HepG2 (cell line): ENCODE data around the gene LEMD1. TPM values are rescaled to one million over a fixed set of nuclear protein-coding genes. Genes with fewer than 3 reads are reported as not detected.
A peak's percentile ranks its signal among the peaks of the same experiment; 100 is the strongest.

Experiments used
- ATAC-seq: fragments of 200-7000 bp; cut with Tn5 transposase; 3 replicates; pipeline ENCODE4 v1.9.1; 2020; ENCODE audit warnings: mild to moderate bottlenecking, moderate library complexity
- BruUV-seq: library from RNA; stranded (reverse); fragments of 400-500 nt; replicated peaks from 2 replicates; lab custom pipeline; 2021; lab: Mats Ljungman, UMichigan
- CTCF ChIA-PET: fragments of 300-600 bp; formaldehyde crosslinking; extraction: SDS; loops from one replicate; lab custom pipeline; 2021; ENCODE audit warnings: low total read pairs, inconsistent platforms, low intra/inter-chr PET ratio; lab: Yijun Ruan, JAX
- POLR2A ChIA-PET: fragments of 350-600 bp; sonication (Branson Sonifier 250); formaldehyde crosslinking; loops from one replicate; lab custom pipeline; 2020; ENCODE audit warnings: antibody characterized with exemption, inconsistent platforms; lab: Yijun Ruan, JAX
- DNase-seq: peaks from one replicate; pipeline ENCODE4 v3.0.0-alpha.2; 2015; ENCODE audit warnings: low spot score
- FAIRE-seq: peaks from 3 replicates; lab custom pipeline; 2011; peaks lifted over from hg19 to GRCh38; lab: Jason Lieb, UNC
- H2AFZ ChIP-seq: one replicate; pipeline ENCODE4 v1.6.1; 2011; ENCODE audit warnings: low read length, inconsistent platforms
- H3K27ac ChIP-seq: fragments of 300-600 bp; 3 replicates; pipeline ENCODE4 v1.8.0; 2011; ENCODE audit warnings: mixed run types, mild to moderate bottlenecking, mixed read lengths, low read length, inconsistent platforms; ENCODE audit not compliant: insufficient read depth; ENCODE audit errors: extremely low read length
- H3K27me3 ChIP-seq, 2 experiments: fragments of 200-600 bp in 1 of 2; 2 replicates in 1 of 2; 3 replicates in 1 of 2; pipeline versions ENCODE4 v1.6.0 to v1.8.0; 2011; ENCODE audit warnings: low read length in 2 of 2, mild to moderate bottlenecking in 2 of 2, moderate library complexity in 2 of 2, inconsistent platforms in 1 of 2; ENCODE audit not compliant: insufficient read depth in 2 of 2, control insufficient read depth in 1 of 2
- H3K36me3 ChIP-seq, 2 experiments: fragments of 200-600 bp in 1 of 2; replicated peaks in 1 of 2; 2 replicates in 1 of 2; 3 replicates in 1 of 2; pipeline versions ENCODE4 v1.5.1 to v1.8.0; 2011; ENCODE audit warnings: low read length in 2 of 2, inconsistent platforms in 1 of 2; ENCODE audit not compliant: insufficient read depth in 2 of 2, control insufficient read depth in 1 of 2
- H3K4me1 ChIP-seq: 2 replicates; pipeline ENCODE4 v1.5.1; 2012; ENCODE audit warnings: low read length, inconsistent platforms; ENCODE audit not compliant: insufficient read depth
- H3K4me2 ChIP-seq: 2 replicates; pipeline ENCODE4 v1.6.0; 2011; ENCODE audit warnings: low read depth, low read length, inconsistent platforms
- H3K4me3 ChIP-seq, 3 experiments: fragments of 200-600 bp in 1 of 3; sonication (generic), shearing (Covaris generic) in 1 of 3; replicated peaks in 1 of 3; 2 replicates each; pipeline ENCODE4 v1.5.1; 2011 to 2016; ENCODE audit warnings: low read length in 3 of 3, inconsistent platforms in 2 of 3, low read depth in 2 of 3, mild to moderate bottlenecking in 2 of 3, control low read depth in 1 of 3, mixed read lengths in 1 of 3; ENCODE audit not compliant: insufficient read depth in 1 of 3
- H3K79me2 ChIP-seq: one replicate; pipeline ENCODE4 v1.6.1; 2011; ENCODE audit warnings: low read length, inconsistent platforms; ENCODE audit not compliant: insufficient read depth
- H3K9ac ChIP-seq: 2 replicates; pipeline ENCODE4 v1.6.0; 2011; ENCODE audit warnings: mild to moderate bottlenecking, low read depth, low read length, inconsistent platforms; ENCODE audit not compliant: insufficient read depth
- H3K9me3 ChIP-seq: 2 replicates; pipeline ENCODE4 v1.5.1; 2012; ENCODE audit warnings: mild to moderate bottlenecking, low read length
- H4K20me1 ChIP-seq: 2 replicates; pipeline ENCODE4 v1.6.0; 2011; ENCODE audit warnings: inconsistent platforms, mild to moderate bottlenecking, low read length, moderate library complexity; ENCODE audit not compliant: insufficient read depth
- HNF1A ChIP-seq, 2 experiments: sonication (generic) in 1 of 2; formaldehyde crosslinking in 1 of 2; IDR thresholded peaks; 2 replicates each; pipeline versions ENCODE4 v1.4.0 to v1.6.1; 2016 to 2020; ENCODE audit warnings: borderline replicate concordance in 1 of 2, low read depth in 1 of 2, mild to moderate bottlenecking in 1 of 2, missing genetic modification reagents in 1 of 2
- IRX3 ChIP-seq: sonication (generic); formaldehyde crosslinking; IDR thresholded peaks from 2 replicates; pipeline ENCODE4 v1.8.1; 2023; ENCODE audit warnings: mild to moderate bottlenecking, low read depth, missing genetic modification reagents, borderline replicate concordance
- JUNB ChIP-seq: sonication (generic); formaldehyde crosslinking; IDR thresholded peaks from 2 replicates; pipeline ENCODE4 v1.8.0; 2022; ENCODE audit warnings: missing genetic modification reagents, mild to moderate bottlenecking, borderline replicate concordance
- MATR3 ChIP-seq: sonication (generic); formaldehyde crosslinking; IDR thresholded peaks from 2 replicates; pipeline ENCODE4 v1.4.0; 2020; ENCODE audit warnings: missing genetic modification reagents
- MLXIP ChIP-seq: sonication (generic); formaldehyde crosslinking; IDR thresholded peaks from 2 replicates; pipeline ENCODE4 v1.9.0; 2021; ENCODE audit warnings: missing genetic modification reagents, borderline replicate concordance
- ZNF207 ChIP-seq: fragments of 450-650 bp; IDR thresholded peaks from 2 replicates; pipeline ENCODE4 v1.6.1; 2016; ENCODE audit warnings: antibody characterized with exemption, borderline replicate concordance
- ZNF329 ChIP-seq: sonication (generic); formaldehyde crosslinking; IDR thresholded peaks from 2 replicates; pipeline ENCODE4 v1.9.0; 2021; ENCODE audit warnings: low read depth, mild to moderate bottlenecking, missing genetic modification reagents
- ZNF362 ChIP-seq: sonication (generic); formaldehyde crosslinking; IDR thresholded peaks from 2 replicates; pipeline ENCODE4 v1.4.0; 2020; ENCODE audit warnings: missing genetic modification reagents, mild to moderate bottlenecking, borderline replicate concordance
- ZNF678 ChIP-seq: sonication (generic); formaldehyde crosslinking; IDR thresholded peaks from 2 replicates; pipeline ENCODE4 v1.4.0; 2020; ENCODE audit warnings: mild to moderate bottlenecking, missing genetic modification reagents
- WGBS: methylation state at CpG from one replicate; pipeline ENCODE4 v1.1.6; 2017; ENCODE audit warnings: low lambda C conversion rate; 5-methylcytosine and 5-hydroxymethylcytosine counted together
- in situ Hi-C: cut with HindIII; loops from 2 replicates; pipeline ENCODE4 v1.10.0; 2017; ENCODE audit warnings: low pct_unique_long_range_greater_than_20kb; ENCODE audit not compliant: extremely low pct_ligation_motif_present
- intact Hi-C: fragments of 100-400 bp; cut with micrococcal nuclease; formaldehyde crosslinking; loops from one replicate; pipeline ENCODE4 v1.10.0; 2022; ENCODE audit not compliant: unreplicated experiment
- polyA plus RNA-seq, 8 experiments: library from polyadenylated mRNA; depleted of rRNA in 3 of 8; stranded (reverse) in 7 of 8; unstranded in 1 of 8; fragments of >200 nt; fragmentation: Illumina TruSeq in 4 of 8; extraction: Trizol in 4 of 8; gene quantifications; 2 replicates each; pipeline versions ENCODE4 v1.2.1 to v1.2.3, GENCODE V29; 2011 to 2016; ENCODE audit warnings: low read depth in 4 of 8, missing spikeins in 1 of 8, mixed read lengths in 1 of 8; ENCODE audit not compliant: insufficient read depth in 1 of 8
- total RNA-seq, 5 experiments: library from RNA; depleted of rRNA; stranded (reverse); fragments of >200 nt; fragmentation: Illumina TruSeq; extraction: Trizol; gene quantifications; 2 replicates each; pipeline ENCODE4 v1.2.3, GENCODE V29; 2016; ENCODE audit warnings: low read depth in 1 of 5

Gene LEMD1
- total and polyA plus RNA-seq, 2 of the 13 experiments (the other 11 are each of a cell fraction or from before 2014, with no cell fraction given) = 1.4 to 2.3 TPM

GRCh38 chr1:205446828-205447227 lies 25.0 kb upstream of the LEMD1 start:
- Histone ChIP-seq H3K4me2 (peak overlapping the region; percentile 46; the same call in 1 of the 2 replicates), H3K9ac (no peak overlapping the region), H4K20me1 (peaks cover 7% of the 10 kb centered on the region; the same call in 1 of the 2 replicates), H3K79me2 (peaks cover 24% of the 10 kb centered on the region), H2AFZ (no peak overlapping the region), H3K4me3 (no peak overlapping the region)
- intact Hi-C loops = no loop called here
- no peak for DNase-seq
- 83% methylated on average over 9 of the region's 9 CpGs for WGBS
- no TSS peak for BruUV-seq
- TF ChIP-seq JUNB (CRISPR knock-in tag) (0 out of 2 replicates have a peak, but pooled peaks have one; percentile 16), ZNF362 (CRISPR knock-in tag) (no peak)
- TF ChIP-seq, all 625 proteins: peak for 1
- in situ Hi-C loops = no loop called here
- Histone ChIP-seq H3K27me3 (no peaks in the 10 kb centered on the region), H3K36me3 (no peaks in the 10 kb centered on the region; a peak in 1 of 5 replicates), H3K9me3 (no peaks in the 10 kb centered on the region), H3K4me1 (peaks cover 87% of the 10 kb centered on the region), H3K27ac (no peak overlapping the region)
- ATAC-seq (no peak), FAIRE-seq (no peak)
- CTCF ChIA-PET = no interaction called here
- POLR2A ChIA-PET = interaction anchor here (1.3 kb wide), 1 partner anchor 39 kb away, joined by 3 read pairs; no protein-coding TSS in a partner anchor

GRCh38 chr1:205445646-205445935 lies 23.7 kb upstream of the LEMD1 start:
- no peak for ATAC-seq
- no peaks in the 10 kb centered on the region for H3K27me3 ChIP-seq
- H3K9me3 ChIP-seq = no peaks in the 10 kb centered on the region
- in situ Hi-C loops (no loop called here), intact Hi-C loops (no loop called here)
- H2AFZ ChIP-seq = no peak overlapping the region
- FAIRE-seq = no peak
- no peak overlapping the region for H3K9ac ChIP-seq
- no peak for DNase-seq
- H3K27ac ChIP-seq = no peak overlapping the region
- 92% methylated on average over 5 of the region's 5 CpGs for WGBS
- ChIA-PET POLR2A (no interaction called here), CTCF (no interaction called here)
- no peak overlapping the region for H3K4me2 ChIP-seq
- BruUV-seq = no TSS peak
- H3K4me3 ChIP-seq = no peak overlapping the region
- peaks cover 87% of the 10 kb centered on the region for H3K4me1 ChIP-seq
- peaks cover 24% of the 10 kb centered on the region for H3K79me2 ChIP-seq
- H4K20me1 ChIP-seq = peaks cover 7% of the 10 kb centered on the region; the same call in 1 of the 2 replicates
- no peaks in the 10 kb centered on the region; a peak in 1 of 5 replicates for H3K36me3 ChIP-seq
- TF ChIP-seq ZNF207 (no peak), ZNF678 (no peak), IRX3 (CRISPR knock-in tag) (no peak), MATR3 (CRISPR knock-in tag) (no peak), ZNF329 (CRISPR knock-in tag) (no peak), HNF1A (IDR thresholded peaks at IDR 0.05; ENCODE audit: low read depth) (no peak), HNF1A (CRISPR knock-in tag; IDR thresholded peaks at IDR 0.05; ENCODE audit: borderline replicate concordance) (no peak), MLXIP (CRISPR knock-in tag) (no peak)
